T-helper 22 cell (primary cell): ENCODE data around the gene ASMTL.
"Not testable (repeated sequence)": the region's sequence is repeated elsewhere in the genome, so short reads cannot be mapped to it uniquely, and the experiment has no call there.

ENCODE experiments used
- DNase-seq: peaks from one replicate; pipeline ENCODE4 v3.0.0-alpha.2; 2020; ENCODE audit warnings: low read depth

ASMTL gene

DNA sequence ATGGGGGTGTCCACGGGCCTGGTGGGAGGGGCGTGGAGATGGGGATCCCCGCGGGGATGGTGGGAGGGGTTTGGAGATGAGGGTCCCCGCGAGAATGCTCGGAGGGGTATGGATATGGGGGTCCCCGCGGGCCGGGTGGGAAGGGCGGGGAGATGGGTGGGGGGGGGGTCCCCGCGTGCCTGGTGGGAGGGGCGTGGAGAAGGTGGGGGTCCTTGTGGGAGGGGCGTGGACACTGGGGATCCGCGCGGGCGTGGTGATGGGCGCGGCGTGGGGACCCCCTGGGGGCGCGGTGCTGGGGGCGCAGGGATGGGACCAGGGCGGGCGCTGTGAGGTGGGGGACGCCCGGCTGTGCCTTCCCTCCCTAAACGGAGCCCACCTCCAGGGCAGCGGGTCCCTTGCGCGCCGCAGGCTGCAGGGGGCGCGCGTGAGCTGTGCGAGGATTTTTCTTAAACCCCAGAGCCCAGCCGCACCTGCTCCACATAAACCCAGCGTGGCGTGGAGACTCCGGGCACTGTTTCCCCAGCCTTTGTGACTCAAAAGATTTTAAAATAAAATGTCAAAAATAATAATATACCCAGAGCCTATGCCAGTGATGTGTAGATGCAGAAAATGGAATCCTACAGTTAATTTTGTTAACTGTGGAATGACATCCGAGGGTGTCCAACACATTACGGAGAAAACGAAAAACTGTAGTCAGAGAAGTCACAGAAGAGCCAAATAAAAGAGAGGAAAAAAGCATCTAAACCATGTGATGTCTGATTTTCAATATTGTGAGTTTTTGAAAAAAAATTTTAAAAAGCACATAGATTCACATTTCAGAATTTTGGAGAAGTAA lies 1.5 kb upstream of the ASMTL start:
- peak; percentile 70 for DNase-seq

DNA sequence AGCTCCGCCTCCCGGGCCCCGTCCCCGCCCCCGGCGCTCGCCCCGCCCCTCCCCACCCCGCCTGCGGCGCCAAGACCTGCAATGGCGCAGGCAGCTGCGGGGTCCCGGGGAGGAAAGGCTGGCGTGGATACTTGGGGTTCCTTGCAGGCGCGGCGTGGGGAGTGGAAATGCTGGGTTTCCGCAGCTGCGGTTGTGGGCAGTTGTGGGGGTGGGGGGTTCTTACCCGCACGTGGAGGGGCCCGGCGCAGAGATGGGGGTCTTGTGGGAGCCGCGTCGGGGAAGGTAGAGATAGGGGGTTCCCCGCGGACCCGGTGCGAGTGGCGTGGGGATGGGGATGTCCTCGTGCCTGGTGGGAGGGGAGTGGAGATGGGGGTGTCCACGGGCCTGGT lies 680 bp upstream of the ASMTL start:
- DNase-seq, result peak; percentile 81

DNA sequence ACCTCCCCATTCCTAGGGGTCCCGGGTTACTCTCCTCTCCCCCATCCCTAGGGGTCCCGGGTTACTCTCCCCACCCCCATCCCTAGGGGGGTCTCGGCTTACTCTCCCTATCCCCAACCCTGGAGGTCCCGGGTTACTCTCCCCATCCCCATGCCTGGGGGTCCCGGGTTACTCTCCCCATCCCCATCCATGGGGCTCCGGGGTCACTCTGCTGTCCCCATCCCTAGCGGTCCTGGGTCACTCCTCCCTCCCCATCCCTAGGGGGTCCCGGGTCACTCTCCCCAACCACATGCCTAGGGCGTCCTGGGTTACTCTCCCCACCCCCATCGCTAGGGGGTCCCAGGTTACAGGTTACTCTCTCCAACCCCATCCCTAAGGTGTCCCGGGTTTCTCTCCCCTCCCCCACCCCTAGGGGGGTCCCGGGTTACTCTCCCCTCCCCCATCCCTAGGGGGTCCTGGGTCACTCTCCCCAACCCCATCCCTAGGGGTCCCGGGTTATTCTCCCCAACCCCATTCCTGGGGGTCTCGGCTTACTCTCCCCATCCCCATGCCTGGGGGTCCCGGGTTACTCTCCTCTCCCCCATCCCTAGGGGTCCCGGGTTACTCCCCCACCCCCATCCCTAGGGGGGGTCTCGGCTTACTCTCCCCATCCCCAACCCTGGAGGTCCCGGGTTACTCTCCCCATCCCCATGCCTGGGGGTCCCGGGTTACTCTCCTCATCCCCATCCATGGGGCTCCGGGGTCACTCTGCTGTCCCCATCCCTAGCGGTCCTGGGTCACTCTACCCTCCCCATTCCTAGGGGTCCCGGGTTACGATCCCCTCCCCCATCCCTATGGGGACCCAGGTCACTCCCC lies 821 bp downstream of the ASMTL start:
- no peak for DNase-seq

DNA sequence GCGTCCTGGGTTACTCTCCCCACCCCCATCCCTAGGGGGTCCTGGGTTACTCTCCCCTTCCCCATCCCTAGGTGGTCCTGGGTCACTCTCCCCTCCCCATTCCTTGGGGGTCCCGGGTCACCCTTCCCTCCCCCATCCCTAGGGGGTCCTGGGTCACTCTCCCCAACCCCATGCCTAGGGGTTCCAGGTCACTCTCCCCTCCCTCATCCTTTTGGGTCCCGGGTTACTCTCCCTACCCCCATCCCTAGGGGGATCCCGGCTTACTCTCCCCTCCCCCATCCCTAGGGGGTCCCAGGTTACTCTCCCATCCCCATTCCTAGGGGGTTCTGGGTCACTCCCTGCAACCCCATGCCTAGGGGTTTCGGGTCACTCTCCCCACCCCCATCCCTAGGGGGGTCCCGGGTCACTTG lies 1.5 kb downstream of the ASMTL start:
- DNase-seq, result no peak

DNA sequence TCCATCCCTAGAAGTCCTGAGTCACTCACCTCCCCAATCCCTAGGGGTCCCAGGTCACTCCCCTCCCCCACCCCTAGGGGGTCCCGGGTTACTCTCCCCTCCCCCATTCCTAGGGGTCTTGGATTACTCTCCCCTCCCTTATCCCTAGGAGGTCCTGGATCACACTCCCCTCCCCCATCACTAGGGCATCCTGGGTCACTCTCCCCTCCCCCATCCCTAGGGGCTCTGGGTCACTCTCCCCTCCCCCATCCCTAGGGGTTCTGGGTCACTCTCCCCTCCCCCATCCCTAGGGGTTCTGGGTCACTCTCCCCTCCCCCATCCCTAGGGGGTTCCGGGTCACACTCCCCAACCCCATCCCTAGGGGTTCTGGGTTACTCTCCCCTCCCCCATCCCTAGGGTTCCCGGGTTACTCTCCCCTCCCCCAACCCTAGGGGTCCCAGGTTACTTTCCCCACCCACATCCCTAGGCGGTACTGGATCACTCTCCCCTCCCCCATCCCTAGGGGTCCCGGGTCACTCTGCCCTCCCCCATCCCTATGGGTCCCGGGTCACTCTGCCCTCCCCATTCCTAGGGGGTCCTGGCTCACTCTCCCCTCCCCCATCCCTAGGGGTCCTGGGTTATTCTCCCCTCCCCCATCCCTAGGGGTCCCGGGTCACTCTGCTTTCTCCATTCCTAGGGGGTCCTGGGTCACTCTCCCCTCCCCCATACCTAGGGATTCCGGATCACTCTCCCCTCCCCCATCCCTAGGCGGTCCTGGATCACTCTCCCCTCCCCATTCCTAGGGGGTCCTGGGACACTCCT lies 2.1 kb downstream of the ASMTL start:
- DNase-seq, result no peak

DNA sequence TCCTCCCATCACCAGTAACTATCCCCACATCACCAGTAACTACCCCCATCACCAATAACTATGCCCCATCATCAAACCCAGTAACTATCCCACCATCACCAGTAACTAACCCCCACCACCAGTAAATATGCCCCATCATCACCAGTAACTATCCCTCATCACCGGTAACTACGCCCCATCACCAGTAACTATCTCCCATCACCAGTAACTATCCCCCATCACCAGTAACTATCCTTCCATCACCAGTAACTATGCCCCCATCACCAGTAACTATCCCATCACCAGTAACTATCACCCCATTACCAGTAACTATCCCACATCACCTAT lies 2.9 kb downstream of the ASMTL start:
- DNase-seq, result no peak

DNA sequence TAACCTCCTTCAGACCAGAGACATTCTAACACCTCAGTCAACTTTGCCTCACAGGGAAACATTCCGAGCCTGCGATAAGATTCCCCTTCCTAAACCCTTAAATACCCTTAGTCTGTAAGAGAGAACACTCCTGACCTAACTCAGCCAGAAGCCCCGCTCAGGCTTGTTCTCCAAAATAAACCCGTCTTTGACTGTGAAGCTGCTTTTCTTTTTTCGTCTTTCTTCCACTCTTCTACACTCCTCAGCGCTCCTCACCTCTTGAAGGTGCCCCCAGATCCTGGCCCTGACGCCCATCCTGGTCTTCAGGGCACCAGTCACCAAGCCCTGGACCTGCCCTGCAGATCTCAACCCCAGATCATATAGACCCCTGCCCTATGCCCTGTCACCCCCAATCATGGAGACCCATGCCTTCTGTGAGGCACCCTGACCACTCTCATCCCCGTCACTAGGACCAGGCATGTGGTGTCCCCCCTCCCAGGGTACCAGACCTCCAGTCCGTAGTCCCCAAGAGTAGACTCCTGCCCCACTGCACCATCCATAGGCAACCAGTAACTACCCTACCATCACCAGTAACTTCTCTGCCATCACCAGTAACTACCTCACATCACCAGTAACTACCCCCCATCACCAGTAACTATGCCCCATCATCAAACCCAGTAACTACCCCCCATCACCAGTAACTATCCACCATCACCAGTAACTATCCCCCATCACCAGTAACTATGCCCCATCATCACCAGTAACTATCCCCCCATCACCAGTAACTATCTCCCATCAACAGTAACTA lies 3.5 kb downstream of the ASMTL start:
- no peak for DNase-seq

DNA sequence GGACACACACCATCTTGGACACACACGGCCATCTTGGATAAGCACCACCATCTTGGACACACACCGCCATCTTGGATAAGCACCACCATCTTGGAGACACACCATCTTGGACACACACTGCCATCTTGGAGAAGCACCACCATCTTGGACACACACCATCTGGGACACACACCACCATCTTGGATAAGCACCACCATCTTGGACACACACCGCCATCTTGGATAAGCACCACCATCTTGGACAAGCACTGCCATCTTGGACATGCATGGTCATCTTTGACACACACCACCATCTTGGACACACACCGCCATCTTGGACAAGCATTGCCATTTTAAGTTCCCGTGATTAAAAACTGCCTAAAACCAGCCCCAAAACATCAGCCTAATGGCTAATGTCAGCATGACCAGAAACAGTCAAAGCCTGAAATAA lies 4.1 kb downstream of the ASMTL start:
- DNase-seq, result not testable (repeated sequence)

DNA sequence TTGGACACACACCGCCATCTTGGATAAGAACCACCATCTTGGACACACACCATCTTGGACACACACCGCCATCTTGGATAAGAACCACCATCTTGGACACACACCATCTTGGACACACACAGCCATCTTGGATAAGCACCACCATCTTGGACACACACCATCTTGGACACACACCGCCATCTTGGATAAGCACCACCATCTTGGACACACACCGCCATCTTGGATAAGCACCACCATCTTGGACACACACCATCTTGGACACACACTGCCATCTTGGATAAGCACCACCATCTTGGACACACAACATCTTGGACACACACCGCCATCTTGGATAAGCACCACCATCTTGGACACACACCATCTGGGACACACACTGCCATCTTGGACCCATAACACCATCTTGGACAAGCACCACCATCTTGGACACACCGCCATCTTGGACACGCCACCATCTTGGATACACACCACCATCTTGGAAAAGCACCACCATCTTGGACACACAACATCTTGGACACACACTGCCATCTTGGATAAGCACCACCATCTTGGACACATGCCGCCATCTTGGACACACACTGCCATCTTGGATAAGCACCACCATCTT lies 4.6 kb downstream of the ASMTL start:
- not testable (repeated sequence) for DNase-seq

DNA sequence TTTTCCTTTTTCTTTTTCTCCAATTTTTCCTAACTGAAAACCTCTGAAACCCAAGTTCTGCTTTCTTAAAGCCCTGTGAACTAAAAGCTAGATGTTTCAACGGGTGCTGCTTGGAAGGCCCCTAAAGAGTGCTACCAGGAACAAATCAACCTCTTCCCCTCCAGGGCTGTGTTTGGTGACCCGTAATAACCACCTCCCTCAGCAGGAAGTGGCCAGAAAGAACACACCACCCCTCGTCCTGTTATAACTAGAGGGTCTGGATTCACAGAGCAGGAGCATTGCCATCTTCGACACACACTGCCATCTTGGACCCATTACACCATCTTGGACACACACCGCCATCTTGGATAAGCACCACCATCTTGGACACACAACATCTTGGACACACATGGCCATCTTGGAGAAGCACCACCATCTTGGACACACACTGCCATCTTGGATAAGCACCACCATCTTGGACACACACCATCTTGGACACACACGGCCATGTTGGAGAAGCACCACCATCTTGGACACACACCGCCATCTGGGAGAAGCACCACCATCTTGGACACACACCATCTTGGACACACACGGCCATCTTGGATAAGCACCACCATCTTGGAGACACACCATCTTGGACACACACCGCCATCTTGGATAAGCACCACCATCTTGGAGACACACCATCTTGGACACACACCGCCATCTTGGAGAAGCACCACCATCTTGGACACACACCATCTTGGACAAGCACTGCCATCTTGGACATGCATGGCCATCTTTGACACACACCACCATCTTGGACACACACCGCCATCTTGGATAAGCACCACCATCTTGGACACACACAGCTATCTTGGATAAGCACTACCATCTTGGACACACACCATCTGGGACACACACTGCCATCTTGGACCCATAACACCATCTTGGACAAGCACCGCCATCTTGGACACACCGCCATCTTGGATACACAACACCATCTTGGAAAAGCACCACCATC lies 5.4 kb downstream of the ASMTL start:
- DNase-seq, result not testable (repeated sequence)

DNA sequence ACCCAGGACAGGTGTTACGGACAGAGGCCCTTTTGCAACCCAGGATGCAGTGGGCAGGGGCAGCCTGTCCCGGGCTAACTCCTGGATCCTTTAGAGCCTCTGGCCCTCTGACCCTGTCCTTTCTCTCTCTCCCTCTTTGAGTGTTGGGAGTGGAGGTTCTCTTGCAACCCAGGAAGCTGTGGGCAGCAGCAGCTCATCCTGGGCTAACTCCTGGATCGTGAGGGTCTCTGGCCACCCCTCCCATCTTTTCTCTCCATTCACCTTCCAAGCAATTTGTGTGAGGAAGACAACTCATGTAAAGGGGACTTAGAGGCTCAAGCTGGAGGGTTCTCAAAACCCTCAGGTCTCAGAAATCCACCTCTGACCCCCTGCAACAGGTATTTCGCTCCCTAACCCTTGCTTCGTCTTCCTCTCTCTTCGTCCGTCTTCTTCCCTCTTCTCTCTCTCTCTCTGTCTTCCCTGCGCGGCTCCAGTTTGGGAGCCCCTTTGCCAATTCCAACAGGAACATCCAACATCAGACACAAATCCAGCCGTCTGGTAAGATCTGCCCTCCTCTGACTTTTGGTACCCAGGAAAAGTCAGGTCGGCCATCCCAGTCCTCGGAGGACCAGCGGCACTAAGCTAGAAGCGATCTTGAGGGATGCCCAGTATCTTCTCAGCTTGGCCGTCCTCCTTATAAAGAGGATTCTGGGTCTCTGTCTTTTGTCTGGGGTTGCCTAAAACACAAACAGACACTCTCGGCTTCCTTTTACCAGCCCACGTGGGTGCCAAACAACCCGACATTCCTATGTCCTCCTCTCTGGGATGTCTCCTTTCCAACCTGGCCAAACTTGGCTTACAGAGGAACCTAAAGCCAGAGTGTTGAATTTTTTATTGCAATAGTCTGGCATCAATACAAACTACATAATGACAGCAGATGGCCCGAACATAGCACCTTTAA lies 7.9 kb downstream of the ASMTL start:
- DNase-seq, result no peak

DNA sequence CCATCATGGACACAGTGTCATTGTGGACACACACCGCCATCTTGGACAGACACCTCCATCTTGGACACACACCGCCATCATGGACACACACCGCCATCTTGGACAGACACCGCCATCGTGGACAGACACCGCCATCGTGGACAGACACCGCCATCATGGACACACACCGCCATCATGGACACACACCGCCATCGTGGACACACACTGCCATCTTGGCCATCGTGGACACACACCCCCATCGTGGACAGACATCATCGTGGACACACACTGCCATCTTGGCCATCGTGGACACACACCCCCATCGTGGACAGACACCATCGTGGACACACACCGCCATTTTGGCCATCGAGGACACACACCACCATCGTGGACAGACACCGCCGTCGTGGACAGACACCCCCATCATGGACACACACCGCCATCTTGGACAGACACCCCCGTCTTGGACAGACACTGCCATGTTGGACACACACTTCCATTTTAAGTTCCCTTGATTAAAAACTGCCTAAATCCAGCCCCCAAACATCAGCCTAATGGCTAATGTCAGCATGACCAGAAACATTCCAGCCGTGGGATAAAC lies 9.1 kb downstream of the ASMTL start:
- DNase-seq, result no peak

DNA sequence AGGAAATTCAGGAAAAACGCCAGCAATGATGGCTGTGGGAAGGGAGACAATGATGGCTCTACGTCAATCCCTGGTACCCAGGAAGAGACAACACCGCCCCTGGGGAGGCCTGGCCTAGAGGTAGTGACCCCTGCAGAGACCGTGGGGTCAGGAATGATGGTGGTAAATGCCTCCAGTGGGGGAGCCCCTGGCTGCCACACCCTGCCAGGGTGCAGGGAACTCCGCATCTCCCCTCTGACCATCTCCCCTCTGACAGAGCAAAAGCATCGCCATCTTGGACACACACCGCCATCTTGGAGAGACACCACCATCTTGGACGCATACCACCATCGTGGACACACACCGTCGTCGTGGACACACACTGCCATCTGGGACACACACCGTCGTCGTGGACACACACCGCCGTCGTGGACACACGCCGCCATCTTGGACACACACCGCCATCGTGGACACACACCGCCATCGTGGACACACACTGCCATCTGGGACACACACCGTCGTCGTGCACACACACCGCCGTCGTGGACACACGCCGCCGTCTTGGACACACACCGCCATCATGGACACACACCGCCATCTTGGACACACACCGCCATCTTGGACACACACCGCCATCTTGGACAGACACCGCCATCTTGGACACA lies 9.9 kb downstream of the ASMTL start:
- DNase-seq, result no peak

DNA sequence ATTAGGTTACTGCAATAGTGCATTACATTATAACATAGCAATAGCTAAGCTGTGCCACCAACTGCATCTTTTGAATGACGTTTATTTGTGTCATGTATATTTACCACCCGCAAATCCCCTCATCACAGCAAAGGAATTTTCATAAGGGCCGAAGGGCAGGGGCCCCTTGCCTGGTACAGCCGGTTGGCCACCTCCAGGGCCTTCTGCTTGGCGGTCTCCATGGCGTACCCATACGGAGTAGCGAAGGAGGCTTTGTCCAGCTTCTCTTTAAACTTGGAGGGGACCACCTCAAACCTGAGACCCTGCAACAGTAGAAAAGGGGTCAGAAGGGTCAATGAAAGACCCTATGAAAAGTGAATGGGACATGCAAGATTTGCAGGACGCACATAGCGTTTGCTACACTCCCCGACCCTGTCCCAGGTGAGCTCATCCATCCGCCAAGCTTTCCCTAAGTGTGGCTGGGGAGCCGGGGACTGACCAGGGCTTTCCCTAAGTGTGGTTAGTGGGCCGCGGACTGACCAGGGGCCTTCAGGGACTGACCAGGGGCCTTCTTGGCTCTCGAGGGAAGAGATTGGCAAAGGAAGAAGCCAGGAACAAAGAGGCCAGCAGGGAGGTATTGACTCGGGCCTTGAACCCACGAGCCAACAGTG lies 10.6 kb downstream of the ASMTL start:
- DNase-seq, result no peak

DNA sequence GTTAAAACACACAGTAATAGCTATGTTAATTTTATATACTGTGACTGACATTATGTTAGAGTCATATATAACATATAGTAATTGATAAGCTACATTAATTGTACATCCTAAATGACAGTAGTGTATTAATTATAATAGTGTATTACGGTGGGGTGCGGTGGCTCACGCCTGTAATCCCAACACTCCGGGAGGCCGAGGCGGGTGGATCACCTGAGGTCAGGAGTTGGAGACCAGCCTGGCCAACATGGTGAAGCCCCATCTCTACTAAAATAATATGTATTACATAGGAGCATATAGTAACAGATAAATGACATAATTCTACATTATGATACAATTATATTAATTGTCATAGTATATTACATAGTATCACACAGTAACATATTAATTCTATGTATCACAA lies 12.2 kb downstream of the ASMTL start:
- no peak for DNase-seq

DNA sequence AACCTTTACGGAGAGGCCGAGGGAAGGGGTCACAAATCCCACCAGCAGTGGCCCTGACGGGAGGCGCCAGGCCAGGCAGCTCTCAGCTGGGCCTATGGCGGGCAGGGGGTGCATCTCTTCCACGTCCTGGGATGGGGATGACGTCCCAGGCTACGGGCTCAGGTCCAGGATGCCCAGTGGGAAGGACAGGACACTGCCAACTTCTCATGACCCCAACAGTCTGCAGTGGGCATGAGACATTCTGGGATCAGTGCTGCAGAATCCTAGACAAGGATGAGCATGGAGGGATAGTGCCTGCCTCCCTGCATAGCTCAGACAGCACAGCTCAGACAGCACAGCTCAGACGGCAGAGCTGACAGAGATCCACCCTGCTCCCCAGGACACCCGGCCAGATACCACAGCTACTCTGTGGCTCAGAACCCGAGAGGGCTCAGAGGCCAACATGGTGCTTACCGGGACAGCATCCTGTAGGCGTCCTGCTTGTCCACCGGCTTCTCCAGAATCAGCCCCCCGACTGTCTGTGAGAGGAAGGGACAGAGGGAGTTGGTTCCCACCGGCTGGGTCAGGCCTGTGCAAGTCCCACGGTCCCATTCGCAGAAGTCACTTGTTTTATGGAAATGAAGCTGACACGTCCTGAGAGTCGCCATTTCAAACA lies 17.3 kb downstream of the ASMTL start:
- DNase-seq, result no peak

DNA sequence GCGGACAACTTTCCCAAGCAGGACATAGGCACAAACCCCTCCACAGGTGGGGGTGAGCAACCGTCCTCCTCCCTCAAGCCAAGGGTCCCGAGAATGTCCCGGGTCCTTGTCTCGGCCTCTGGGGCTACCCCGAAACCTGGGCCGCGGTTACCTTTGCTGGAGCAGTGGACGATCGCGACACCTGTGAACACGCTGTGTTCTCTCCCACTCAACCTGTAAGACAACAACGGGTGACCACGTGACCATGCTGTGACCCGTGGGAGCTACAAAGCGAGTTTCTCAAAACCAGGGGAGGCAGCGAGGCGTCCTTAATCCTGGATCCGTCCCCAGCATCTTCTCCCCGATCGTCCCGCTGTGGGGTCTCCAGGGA lies 17.9 kb downstream of the ASMTL start:
- no peak for DNase-seq
